ENCODE data around the gene TRPV2.
"Not testable (repeated sequence)": the region's sequence is repeated elsewhere in the genome, so short reads cannot be mapped to it uniquely, and the experiment has no call there.

TRPV2 gene

GRCh38 chr17:16396693-16397092 lies 18.7 kb upstream of the TRPV2 start:
- not testable (repeated sequence) for H3K27me3 Mint-ChIP-seq, H3K36me3 Mint-ChIP-seq, H3K4me1 Mint-ChIP-seq, H3K27ac Mint-ChIP-seq, H3K4me3 Mint-ChIP-seq, H3K9me3 Mint-ChIP-seq

- H3K36me3 Mint-ChIP-seq = no peaks in the 10 kb centered on the region
- H3K9me3 Mint-ChIP-seq = no peaks in the 10 kb centered on the region
- no peak overlapping the region for H3K27ac Mint-ChIP-seq
- H3K27me3 Mint-ChIP-seq = peaks cover 3% of the 10 kb centered on the region
- peaks cover 9% of the 10 kb centered on the region for H3K4me1 Mint-ChIP-seq
- no peak overlapping the region for H3K4me3 Mint-ChIP-seq
Observed at GRCh38 chr17:16398270-16399267, 16.8 kb upstream of the TRPV2 start.

- not testable (repeated sequence) for H3K36me3 Mint-ChIP-seq, H3K27me3 Mint-ChIP-seq, H3K9me3 Mint-ChIP-seq, H3K4me3 Mint-ChIP-seq, H3K4me1 Mint-ChIP-seq, H3K27ac Mint-ChIP-seq
Observed at GRCh38 chr17:16403847-16404246, 11.5 kb upstream of the TRPV2 start.

GRCh38 chr17:16406742-16407674 lies 8.4 kb upstream of the TRPV2 start:
- H3K36me3 Mint-ChIP-seq = no peaks in the 10 kb centered on the region
- peaks cover 6% of the 10 kb centered on the region for H3K4me1 Mint-ChIP-seq
- peak overlapping the region; percentile 68 for H3K4me3 Mint-ChIP-seq
- no peak overlapping the region for H3K27ac Mint-ChIP-seq
- peaks cover 7% of the 10 kb centered on the region for H3K27me3 Mint-ChIP-seq
- H3K9me3 Mint-ChIP-seq = no peaks in the 10 kb centered on the region

- H3K4me3 Mint-ChIP-seq = no peak overlapping the region
- no peaks in the 10 kb centered on the region for H3K9me3 Mint-ChIP-seq
- peaks cover 6% of the 10 kb centered on the region for H3K4me1 Mint-ChIP-seq
- no peaks in the 10 kb centered on the region for H3K36me3 Mint-ChIP-seq
- H3K27me3 Mint-ChIP-seq = peaks cover 5% of the 10 kb centered on the region
- H3K27ac Mint-ChIP-seq = no peak overlapping the region
Observed at GRCh38 chr17:16407911-16408588, 7.3 kb upstream of the TRPV2 start.

GRCh38 chr17:16417399-16417798 lies 2.0 kb downstream of the TRPV2 start:
- peaks cover 52% of the 10 kb centered on the region for H3K4me1 Mint-ChIP-seq
- peaks cover 7% of the 10 kb centered on the region for H3K36me3 Mint-ChIP-seq

GRCh38 chr17:16417896-16418684 lies 2.7 kb downstream of the TRPV2 start:
- no peaks in the 10 kb centered on the region for H3K27me3 Mint-ChIP-seq
- peaks cover 7% of the 10 kb centered on the region for H3K36me3 Mint-ChIP-seq
- H3K4me3 Mint-ChIP-seq = peak overlapping the region; percentile 77
- H3K9me3 Mint-ChIP-seq = no peaks in the 10 kb centered on the region
- peak overlapping the region; percentile 95 for H3K27ac Mint-ChIP-seq
- H3K4me1 Mint-ChIP-seq = peaks cover 52% of the 10 kb centered on the region

More at GRCh38 chr17:16417399-16417798, 2.0 kb downstream of the TRPV2 start:
- H3K9me3 Mint-ChIP-seq = no peaks in the 10 kb centered on the region
- H3K4me3 Mint-ChIP-seq = peak overlapping the region; percentile 99
- H3K27ac Mint-ChIP-seq = peak overlapping the region; percentile 99
- H3K27me3 Mint-ChIP-seq = no peaks in the 10 kb centered on the region

GRCh38 chr17:16418685-16419068 lies 3.3 kb downstream of the TRPV2 start:
- peaks cover 7% of the 10 kb centered on the region for H3K36me3 Mint-ChIP-seq
- peak overlapping the region; percentile 95 for H3K27ac Mint-ChIP-seq
- no peaks in the 10 kb centered on the region for H3K9me3 Mint-ChIP-seq
- no peaks in the 10 kb centered on the region for H3K27me3 Mint-ChIP-seq
- peaks cover 52% of the 10 kb centered on the region for H3K4me1 Mint-ChIP-seq
- H3K4me3 Mint-ChIP-seq = peak overlapping the region; percentile 77

- peak overlapping the region; percentile 95 for H3K27ac Mint-ChIP-seq
- H3K4me3 Mint-ChIP-seq = peak overlapping the region; percentile 77
- no peaks in the 10 kb centered on the region for H3K27me3 Mint-ChIP-seq
- peaks cover 52% of the 10 kb centered on the region for H3K4me1 Mint-ChIP-seq
- H3K36me3 Mint-ChIP-seq = peaks cover 7% of the 10 kb centered on the region
- H3K9me3 Mint-ChIP-seq = no peaks in the 10 kb centered on the region
Observed at GRCh38 chr17:16419074-16419928, 3.9 kb downstream of the TRPV2 start.

- Mint-ChIP-seq H3K9me3 (no peaks in the 10 kb centered on the region), H3K4me3 (peak overlapping the region; percentile 77), H3K36me3 (peaks cover 7% of the 10 kb centered on the region), H3K27ac (peak overlapping the region; percentile 51), H3K27me3 (no peaks in the 10 kb centered on the region), H3K4me1 (peaks cover 47% of the 10 kb centered on the region)
Observed at GRCh38 chr17:16419929-16420271, 4.5 kb downstream of the TRPV2 start.

- Mint-ChIP-seq H3K36me3 (peaks cover 1% of the 10 kb centered on the region), H3K27ac (peak overlapping the region; percentile 51), H3K4me1 (peaks cover 36% of the 10 kb centered on the region), H3K9me3 (no peaks in the 10 kb centered on the region), H3K27me3 (no peaks in the 10 kb centered on the region), H3K4me3 (no peak overlapping the region)
Observed at GRCh38 chr17:16422416-16422815, 7.0 kb downstream of the TRPV2 start.

- no peaks in the 10 kb centered on the region for H3K9me3 Mint-ChIP-seq
- peak overlapping the region; percentile 15 for H3K27ac Mint-ChIP-seq
- H3K4me3 Mint-ChIP-seq = no peak overlapping the region
- no peaks in the 10 kb centered on the region for H3K36me3 Mint-ChIP-seq
- H3K4me1 Mint-ChIP-seq = peaks cover 27% of the 10 kb centered on the region
- H3K27me3 Mint-ChIP-seq = no peaks in the 10 kb centered on the region
Observed at GRCh38 chr17:16423226-16423872, 8.0 kb downstream of the TRPV2 start.

- peaks cover 2% of the 10 kb centered on the region for H3K36me3 Mint-ChIP-seq
- H3K27me3 Mint-ChIP-seq = no peaks in the 10 kb centered on the region
- H3K9me3 Mint-ChIP-seq = no peaks in the 10 kb centered on the region
- H3K27ac Mint-ChIP-seq = no peak overlapping the region
- H3K4me3 Mint-ChIP-seq = no peak overlapping the region
- peaks cover 9% of the 10 kb centered on the region for H3K4me1 Mint-ChIP-seq
Observed at GRCh38 chr17:16425202-16425601, 9.8 kb downstream of the TRPV2 start.

Data from activated naive CD4-positive, alpha-beta T cell treated with anti-CD3 and anti-CD28 coated beads, Interleukin-2, amount 50 U/mL, for 24 hours (primary cell).